ENCODE results near the gene SGK1. TPM values are rescaled to one million over a fixed set of nuclear protein-coding genes. Genes with fewer than 3 reads are reported as not detected.

SGK1 gene
- total and polyA plus RNA-seq, 2 experiments from 2014 or later: 145 to 161 TPM

GRCh38 chr6:134324766-134325165 is 6.9 kb upstream of the SGK1 start:
- Histone ChIP-seq H4K20me1 (ENCODE audit: insufficient read depth, poor library complexity, severe bottlenecking) (no peaks in the 10 kb centered on the region), H3K27ac (no peak overlapping the region), H3K9me2 (replicated peaks; ENCODE audit: insufficient read depth) (no peaks in the 10 kb centered on the region), H3K9me3 (ENCODE audit: low read depth) (no peaks in the 10 kb centered on the region), H3K36me3 (replicated peaks; ENCODE audit: insufficient read depth, low read depth) (no peaks in the 10 kb centered on the region), H2AFZ (no peak overlapping the region), H3K4me1 (ENCODE audit: insufficient read depth) (no peaks in the 10 kb centered on the region), H3K4me2 (no peak overlapping the region), H3K4me3 (no peak overlapping the region), H3K79me2 (no peaks in the 10 kb centered on the region), H3K27me3 (peaks cover 2% of the 10 kb centered on the region)
- no peak for DNase-seq (ENCODE audit: low spot score)
- WGBS (ENCODE audit: low lambda C conversion rate, missing lambda C conversion rate): 87% methylated on average over 4 of the region's 4 CpGs
- TF ChIP-seq EZH2 (IDR thresholded peaks at IDR 0.05; ENCODE audit: borderline replicate concordance) (no peak), EZH2phosphoT487 (IDR thresholded peaks at IDR 0.05; ENCODE audit: low read depth, severe bottlenecking, unreplicated experiment) (no peak), CTCF (IDR thresholded peaks at IDR 0.05; ENCODE audit: poor library complexity) (no peak)

- no peak overlapping the region for H3K4me2 ChIP-seq
- 73% methylated on average over 5 of the region's 5 CpGs for WGBS (ENCODE audit: low lambda C conversion rate, missing lambda C conversion rate)
- no peak overlapping the region for H2AFZ ChIP-seq
- H4K20me1 ChIP-seq (ENCODE audit: insufficient read depth, poor library complexity, severe bottlenecking): no peaks in the 10 kb centered on the region
- no peaks in the 10 kb centered on the region for H3K4me1 ChIP-seq (ENCODE audit: insufficient read depth)
- H3K9me2 ChIP-seq (replicated peaks; ENCODE audit: insufficient read depth): no peaks in the 10 kb centered on the region
- TF ChIP-seq CTCF (IDR thresholded peaks at IDR 0.05; ENCODE audit: poor library complexity) (no peak), EZH2phosphoT487 (IDR thresholded peaks at IDR 0.05; ENCODE audit: low read depth, severe bottlenecking, unreplicated experiment) (no peak), EZH2 (IDR thresholded peaks at IDR 0.05; ENCODE audit: borderline replicate concordance) (no peak)
- H3K79me2 ChIP-seq: no peaks in the 10 kb centered on the region
- peaks cover 7% of the 10 kb centered on the region for H3K27me3 ChIP-seq
- no peaks in the 10 kb centered on the region for H3K9me3 ChIP-seq (ENCODE audit: low read depth)
- H3K36me3 ChIP-seq (replicated peaks; ENCODE audit: insufficient read depth, low read depth): no peaks in the 10 kb centered on the region
- DNase-seq (ENCODE audit: low spot score): no peak
- H3K4me3 ChIP-seq: no peak overlapping the region
- no peak overlapping the region for H3K27ac ChIP-seq
These were observed 6.2 kb upstream of the SGK1 start for GRCh38 chr6:134324141-134324540.

GRCh38 chr6:134323698-134324097 is 5.8 kb upstream of the SGK1 start:
- 72% methylated on average over 2 of the region's 2 CpGs for WGBS (ENCODE audit: low lambda C conversion rate, missing lambda C conversion rate)
- DNase-seq (ENCODE audit: low spot score): no peak
- Histone ChIP-seq H3K9me2 (replicated peaks; ENCODE audit: insufficient read depth) (no peaks in the 10 kb centered on the region), H4K20me1 (ENCODE audit: insufficient read depth, poor library complexity, severe bottlenecking) (no peaks in the 10 kb centered on the region), H3K9me3 (ENCODE audit: low read depth) (no peaks in the 10 kb centered on the region), H3K27me3 (peaks cover 11% of the 10 kb centered on the region), H3K4me2 (no peak overlapping the region), H2AFZ (no peak overlapping the region), H3K36me3 (replicated peaks; ENCODE audit: insufficient read depth, low read depth) (no peaks in the 10 kb centered on the region), H3K4me3 (no peak overlapping the region), H3K27ac (no peak overlapping the region), H3K4me1 (ENCODE audit: insufficient read depth) (no peaks in the 10 kb centered on the region), H3K79me2 (no peaks in the 10 kb centered on the region)
- no peak for TF ChIP-seq EZH2 (IDR thresholded peaks at IDR 0.05; ENCODE audit: borderline replicate concordance)
- TF ChIP-seq EZH2phosphoT487 (IDR thresholded peaks at IDR 0.05; ENCODE audit: low read depth, severe bottlenecking, unreplicated experiment): no peak
- no peak for TF ChIP-seq CTCF (IDR thresholded peaks at IDR 0.05; ENCODE audit: poor library complexity)

GRCh38 chr6:134323294-134323693 is 5.4 kb upstream of the SGK1 start:
- Histone ChIP-seq H3K27ac (no peak overlapping the region), H3K4me2 (no peak overlapping the region), H3K36me3 (replicated peaks; ENCODE audit: insufficient read depth, low read depth) (no peaks in the 10 kb centered on the region), H3K79me2 (no peaks in the 10 kb centered on the region), H2AFZ (no peak overlapping the region), H3K4me1 (ENCODE audit: insufficient read depth) (no peaks in the 10 kb centered on the region), H4K20me1 (ENCODE audit: insufficient read depth, poor library complexity, severe bottlenecking) (no peaks in the 10 kb centered on the region), H3K9me2 (replicated peaks; ENCODE audit: insufficient read depth) (no peaks in the 10 kb centered on the region), H3K4me3 (no peak overlapping the region), H3K27me3 (peaks cover 15% of the 10 kb centered on the region), H3K9me3 (ENCODE audit: low read depth) (no peaks in the 10 kb centered on the region)
- TF ChIP-seq CTCF (IDR thresholded peaks at IDR 0.05; ENCODE audit: poor library complexity) (no peak), EZH2phosphoT487 (IDR thresholded peaks at IDR 0.05; ENCODE audit: low read depth, severe bottlenecking, unreplicated experiment) (no peak), EZH2 (IDR thresholded peaks at IDR 0.05; ENCODE audit: borderline replicate concordance) (no peak)
- no peak for DNase-seq (ENCODE audit: low spot score)
- WGBS (ENCODE audit: low lambda C conversion rate, missing lambda C conversion rate): 97% methylated on average over 1 of the region's 1 CpG

Measured in hepatocyte (in vitro differentiated cells).